ENCODE measurements around the gene TMEM120B. TPM values are rescaled to one million over a fixed set of nuclear protein-coding genes. Genes with fewer than 3 reads are reported as not detected.

TMEM120B gene
- total and polyA plus RNA-seq, 4 donors, result 1.5 to 12.0 (median 9.1) TPM

DNA sequence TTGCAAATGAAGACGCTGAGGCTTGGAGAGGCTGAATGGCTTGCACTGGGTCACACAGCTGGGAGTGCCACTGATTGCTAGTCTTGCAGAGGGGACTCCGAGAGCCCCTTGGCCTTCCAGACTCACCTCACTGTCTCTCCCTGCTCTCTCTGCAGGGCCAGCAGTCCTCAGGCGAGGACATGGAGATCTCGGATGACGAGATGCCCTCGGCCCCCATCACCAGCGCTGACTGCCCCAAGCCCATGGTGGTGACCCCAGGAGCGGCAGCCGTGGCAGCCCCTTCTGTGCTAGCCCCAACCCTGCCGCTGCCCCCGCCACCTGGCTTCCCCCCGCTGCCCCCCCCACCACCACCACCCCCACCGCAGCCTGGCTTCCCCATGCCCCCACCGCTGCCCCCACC, 101.4 kb downstream of the TMEM120B start:
- intact Hi-C loops (cut with DNase I), result loop anchor here (5.0 kb wide), 1 partner anchor 37 kb away; no protein-coding TSS in a partner anchor
- no peaks in the 10 kb centered on the region for H3K9me3 ChIP-seq (ENCODE audit: control insufficient read depth, low read length)

DNA sequence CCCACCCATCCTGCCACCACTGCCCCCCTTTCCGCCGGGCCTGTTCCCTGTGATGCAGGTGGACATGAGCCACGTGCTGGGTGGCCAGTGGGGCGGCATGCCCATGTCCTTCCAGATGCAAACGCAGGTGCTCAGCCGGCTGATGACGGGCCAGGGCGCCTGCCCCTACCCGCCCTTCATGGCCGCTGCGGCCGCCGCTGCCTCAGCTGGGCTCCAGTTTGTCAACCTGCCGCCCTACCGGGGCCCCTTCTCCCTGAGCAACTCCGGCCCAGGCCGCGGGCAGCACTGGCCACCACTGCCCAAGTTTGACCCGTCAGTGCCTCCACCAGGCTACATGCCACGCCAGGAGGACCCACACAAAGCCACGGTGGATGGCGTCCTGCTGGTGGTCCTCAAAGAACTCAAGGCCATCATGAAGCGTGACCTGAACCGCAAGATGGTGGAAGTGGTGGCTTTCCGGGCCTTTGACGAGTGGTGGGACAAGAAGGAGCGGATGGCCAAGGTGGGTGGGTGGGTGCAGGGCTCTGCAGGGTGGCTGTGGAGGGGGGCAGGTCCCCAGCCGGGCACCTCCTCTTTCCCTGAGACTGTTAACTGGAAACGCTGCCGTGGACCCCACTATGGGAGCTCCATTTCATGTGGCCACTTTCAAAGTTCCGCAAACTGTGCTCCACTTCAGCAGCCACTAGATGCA, 102.0 kb downstream of the TMEM120B start:
- no peak overlapping the region for H3K27ac ChIP-seq (ENCODE audit: low read depth in 1 of 2, low read length in 2 of 2)
- WGBS, 2 donors, result 87 to 89% methylated on average over 31 of the region's 31 CpGs
- H3K4me3 ChIP-seq (ENCODE audit: low read length in 2 of 2), result no peak overlapping the region
- intact Hi-C loops (cut with DNase I), result loop anchor here (5.0 kb wide), 1 partner anchor 37 kb away; no protein-coding TSS in a partner anchor
- H3K9me3 ChIP-seq (ENCODE audit: control insufficient read depth, low read length), result no peaks in the 10 kb centered on the region
- no peaks in the 10 kb centered on the region for H3K27me3 ChIP-seq (ENCODE audit: control insufficient read depth in 1 of 2, insufficient read depth in 2 of 2, low read length in 1 of 2)
- ATAC-seq (ENCODE audit: low FRiP score), result no peak
- peaks cover 4 to 20% of the 10 kb centered on the region in 2 donors for H3K36me3 ChIP-seq (ENCODE audit: control insufficient read depth in 1 of 2, insufficient read depth in 2 of 2, low read length in 1 of 2)
- DNase-seq, result peak; percentile 44 to 69
- H3K4me1 ChIP-seq (ENCODE audit: control insufficient read depth in 1 of 2, insufficient read depth in 2 of 2, low read length in 2 of 2), result no peaks in the 10 kb centered on the region

More for the DNA sequence above, 101.4 kb downstream of the TMEM120B start:
- ATAC-seq (ENCODE audit: low FRiP score), result no peak
- Histone ChIP-seq H3K4me3 (ENCODE audit: low read length in 2 of 2) (no peak overlapping the region), H3K4me1 (ENCODE audit: control insufficient read depth in 1 of 2, insufficient read depth in 2 of 2, low read length in 2 of 2) (no peaks in the 10 kb centered on the region), H3K36me3 (ENCODE audit: control insufficient read depth in 1 of 2, insufficient read depth in 2 of 2, low read length in 1 of 2) (peaks cover 4 to 21% of the 10 kb centered on the region in 2 donors), H3K27ac (ENCODE audit: low read depth in 1 of 2, low read length in 2 of 2) (no peak overlapping the region), H3K27me3 (ENCODE audit: control insufficient read depth in 1 of 2, insufficient read depth in 2 of 2, low read length in 1 of 2) (no peaks in the 10 kb centered on the region)
- DNase-seq, result peak in 1 of 2 donors; percentile 71
- WGBS, 2 donors, result 81 to 84% methylated on average over 12 to 14 of the region's 14 CpGs

DNA sequence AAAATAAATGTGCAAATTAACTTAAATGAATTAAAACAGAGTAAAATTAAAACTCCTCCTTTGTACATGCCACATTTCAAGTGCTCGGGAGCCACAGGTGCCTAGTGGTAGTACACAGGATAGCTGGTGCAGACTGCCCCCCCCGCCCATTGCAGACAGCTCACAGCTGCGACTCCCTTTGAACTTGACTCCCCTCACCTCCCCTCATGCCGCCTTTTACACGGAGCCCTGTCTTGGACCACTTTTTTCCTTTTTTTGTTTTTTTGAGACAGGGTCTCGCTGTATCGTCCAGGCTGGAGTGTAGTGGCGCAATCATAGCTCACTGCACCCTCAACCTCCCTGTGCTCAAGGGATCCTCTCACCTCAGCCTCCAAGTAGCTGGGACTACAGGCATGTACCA, 102.7 kb downstream of the TMEM120B start:
- H3K9me3 ChIP-seq (ENCODE audit: control insufficient read depth, low read length), result no peaks in the 10 kb centered on the region
- H3K27me3 ChIP-seq (ENCODE audit: control insufficient read depth in 1 of 2, insufficient read depth in 2 of 2, low read length in 1 of 2), result no peaks in the 10 kb centered on the region
- no peak overlapping the region for H3K4me3 ChIP-seq (ENCODE audit: low read length in 2 of 2)
- no peak for DNase-seq
- intact Hi-C loops (cut with DNase I), result no loop called here
- H3K36me3 ChIP-seq (ENCODE audit: control insufficient read depth in 1 of 2, insufficient read depth in 2 of 2, low read length in 1 of 2), result peaks cover 2 to 24% of the 10 kb centered on the region in 2 donors
- ATAC-seq (ENCODE audit: low FRiP score), result no peak
- H3K27ac ChIP-seq (ENCODE audit: low read depth in 1 of 2, low read length in 2 of 2), result no peak overlapping the region
- 86 to 87% methylated on average over 8 of the region's 8 CpGs for whole genome bisulfite sequencing, 2 donors
- H3K4me1 ChIP-seq (ENCODE audit: control insufficient read depth in 1 of 2, insufficient read depth in 2 of 2, low read length in 2 of 2), result no peaks in the 10 kb centered on the region

DNA sequence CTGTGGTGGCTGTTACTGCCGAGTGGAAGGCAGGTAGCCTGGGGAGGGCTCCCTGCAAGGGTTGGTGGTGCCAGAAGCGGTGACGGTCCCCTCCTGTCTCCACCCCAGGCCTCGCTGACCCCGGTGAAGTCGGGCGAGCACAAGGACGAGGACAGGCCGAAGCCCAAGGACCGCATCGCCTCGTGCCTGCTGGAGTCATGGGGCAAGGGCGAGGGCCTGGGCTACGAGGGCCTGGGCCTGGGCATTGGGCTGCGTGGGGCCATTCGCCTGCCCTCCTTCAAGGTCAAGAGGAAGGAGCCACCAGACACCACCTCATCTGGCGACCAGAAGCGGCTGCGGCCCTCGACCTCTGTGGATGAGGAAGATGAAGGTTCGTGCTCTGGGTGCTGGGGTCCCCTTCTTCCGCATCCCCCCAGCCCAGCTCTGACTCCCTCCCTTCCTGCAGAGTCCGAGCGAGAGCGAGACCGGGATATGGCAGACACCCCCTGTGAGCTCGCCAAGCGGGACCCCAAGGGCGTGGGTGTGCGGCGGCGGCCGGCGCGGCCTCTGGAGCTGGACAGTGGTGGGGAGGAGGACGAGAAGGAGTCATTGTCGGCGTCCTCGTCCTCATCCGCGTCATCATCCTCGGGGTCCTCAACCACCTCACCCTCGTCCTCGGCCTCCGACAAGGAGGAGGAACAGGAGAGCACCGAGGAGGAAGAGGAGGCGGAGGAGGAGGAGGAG, 104.5 kb downstream of the TMEM120B start:
- no peaks in the 10 kb centered on the region for H3K4me1 ChIP-seq (ENCODE audit: control insufficient read depth in 1 of 2, insufficient read depth in 2 of 2, low read length in 2 of 2)
- intact Hi-C loops (cut with DNase I), result no loop called here
- no peak overlapping the region for H3K27ac ChIP-seq (ENCODE audit: low read depth in 1 of 2, low read length in 2 of 2)
- H3K4me3 ChIP-seq (ENCODE audit: low read length in 2 of 2), result no peak overlapping the region
- 91 to 92% methylated on average over 42 to 47 of the region's 47 CpGs for WGBS, 2 donors
- no peaks in the 10 kb centered on the region for H3K9me3 ChIP-seq (ENCODE audit: control insufficient read depth, low read length)
- DNase-seq (peak in 1 of 2 donors; percentile 73), ATAC-seq (ENCODE audit: low FRiP score) (no peak)
- H3K27me3 ChIP-seq (ENCODE audit: control insufficient read depth in 1 of 2, insufficient read depth in 2 of 2, low read length in 1 of 2), result no peaks in the 10 kb centered on the region
- H3K36me3 ChIP-seq (ENCODE audit: control insufficient read depth in 1 of 2, insufficient read depth in 2 of 2, low read length in 1 of 2), result peaks cover 0 to 22% of the 10 kb centered on the region in 2 donors

DNA sequence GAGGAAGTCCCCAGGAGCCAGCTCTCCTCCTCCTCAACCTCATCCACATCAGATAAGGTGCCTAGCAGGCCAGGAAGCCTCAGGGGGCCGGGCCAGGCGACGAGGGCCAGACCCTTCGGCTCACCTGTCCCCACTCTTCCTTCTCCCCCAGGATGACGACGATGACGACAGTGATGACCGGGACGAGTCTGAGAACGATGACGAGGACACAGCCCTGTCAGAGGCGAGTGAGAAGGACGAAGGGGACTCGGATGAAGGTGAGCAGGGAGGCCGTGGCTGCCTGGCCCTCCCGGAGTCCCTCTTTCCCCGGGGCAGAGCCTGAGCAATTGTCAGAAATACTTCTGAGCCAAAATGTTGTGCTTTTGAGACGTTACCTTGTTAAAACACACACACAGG, 105.1 kb downstream of the TMEM120B start:
- ATAC-seq (ENCODE audit: low FRiP score) (no peak), DNase-seq (peak in 1 of 2 donors; percentile 61)
- 93 to 95% methylated on average over 18 of the region's 18 CpGs for WGBS, 2 donors
- Histone ChIP-seq H3K4me1 (ENCODE audit: control insufficient read depth in 1 of 2, insufficient read depth in 2 of 2, low read length in 2 of 2) (no peaks in the 10 kb centered on the region), H3K9me3 (ENCODE audit: control insufficient read depth, low read length) (no peaks in the 10 kb centered on the region), H3K4me3 (ENCODE audit: low read length in 2 of 2) (no peak overlapping the region), H3K27ac (ENCODE audit: low read depth in 1 of 2, low read length in 2 of 2) (no peak overlapping the region), H3K36me3 (ENCODE audit: control insufficient read depth in 1 of 2, insufficient read depth in 2 of 2, low read length in 1 of 2) (peaks cover 0 to 22% of the 10 kb centered on the region in 2 donors), H3K27me3 (ENCODE audit: control insufficient read depth in 1 of 2, insufficient read depth in 2 of 2, low read length in 1 of 2) (no peaks in the 10 kb centered on the region)
- intact Hi-C loops (cut with DNase I), result no loop called here

DNA sequence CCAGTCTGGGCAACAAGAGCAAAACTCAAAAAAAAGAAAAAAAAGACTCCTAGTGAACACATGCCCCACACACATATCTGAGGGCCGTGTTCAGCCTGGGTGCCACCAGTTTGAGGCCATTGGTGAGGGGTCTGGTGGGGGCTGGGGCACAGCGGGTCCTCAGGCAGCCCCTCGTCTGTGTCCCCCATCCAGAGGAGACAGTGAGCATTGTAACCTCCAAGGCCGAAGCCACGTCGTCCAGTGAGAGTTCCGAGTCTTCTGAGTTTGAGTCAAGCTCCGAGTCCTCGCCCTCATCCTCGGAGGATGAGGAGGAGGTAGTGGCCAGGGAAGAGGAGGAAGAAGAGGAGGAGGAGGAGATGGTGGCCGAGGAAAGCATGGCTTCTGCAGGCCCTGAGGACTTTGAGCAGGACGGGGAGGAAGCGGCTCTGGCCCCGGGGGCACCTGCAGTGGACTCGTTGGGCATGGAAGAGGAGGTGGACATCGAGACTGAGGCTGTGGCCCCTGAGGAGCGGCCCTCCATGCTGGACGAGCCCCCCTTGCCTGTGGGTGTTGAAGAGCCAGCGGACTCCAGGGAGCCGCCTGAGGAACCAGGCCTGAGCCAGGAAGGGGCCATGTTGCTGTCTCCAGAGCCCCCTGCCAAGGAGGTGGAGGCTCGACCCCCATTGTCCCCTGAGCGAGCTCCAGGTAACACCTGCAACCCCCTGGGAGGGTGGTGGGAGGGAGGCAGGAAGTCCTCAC, 106.8 kb downstream of the TMEM120B start:
- H3K36me3 ChIP-seq (ENCODE audit: control insufficient read depth in 1 of 2, insufficient read depth in 2 of 2, low read length in 1 of 2), result peaks cover 0 to 22% of the 10 kb centered on the region in 2 donors
- no peaks in the 10 kb centered on the region for H3K4me1 ChIP-seq (ENCODE audit: control insufficient read depth in 1 of 2, insufficient read depth in 2 of 2, low read length in 2 of 2)
- DNase-seq (no peak), ATAC-seq (ENCODE audit: low FRiP score) (no peak)
- H3K9me3 ChIP-seq (ENCODE audit: control insufficient read depth, low read length), result no peaks in the 10 kb centered on the region
- H3K27me3 ChIP-seq (ENCODE audit: control insufficient read depth in 1 of 2, insufficient read depth in 2 of 2, low read length in 1 of 2), result no peaks in the 10 kb centered on the region
- H3K27ac ChIP-seq (ENCODE audit: low read depth in 1 of 2, low read length in 2 of 2), result no peak overlapping the region
- H3K4me3 ChIP-seq (ENCODE audit: low read length in 2 of 2), result no peak overlapping the region
- 86% methylated on average over 22 of the region's 22 CpGs for WGBS, 2 donors
- intact Hi-C loops (cut with DNase I), result no loop called here

DNA sequence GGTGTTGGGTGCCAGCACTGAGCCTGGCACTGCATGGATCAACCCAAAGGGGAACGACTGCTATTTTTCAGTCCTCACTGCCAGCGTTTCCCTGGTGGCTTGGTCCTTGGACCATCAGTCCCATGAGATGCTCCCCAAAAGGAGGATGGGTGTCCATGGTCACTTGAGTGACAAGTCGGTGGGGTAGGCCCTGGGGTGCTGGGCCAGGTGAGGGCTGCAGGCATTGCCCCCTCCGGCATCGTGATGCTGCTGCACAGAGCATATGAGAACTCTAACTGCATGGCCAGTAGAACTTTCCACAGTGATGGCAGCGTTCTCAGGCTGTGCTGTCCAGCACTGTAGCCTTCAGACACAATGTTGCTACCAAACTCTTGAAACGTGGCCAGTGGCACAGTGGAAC, 107.5 kb downstream of the TMEM120B start:
- H3K27me3 ChIP-seq (ENCODE audit: control insufficient read depth in 1 of 2, insufficient read depth in 2 of 2, low read length in 1 of 2), result no peaks in the 10 kb centered on the region
- intact Hi-C loops (cut with DNase I), result no loop called here
- peaks cover 0 to 16% of the 10 kb centered on the region in 2 donors for H3K36me3 ChIP-seq (ENCODE audit: control insufficient read depth in 1 of 2, insufficient read depth in 2 of 2, low read length in 1 of 2)
- DNase-seq, result no peak
- WGBS, 2 donors, result 77% methylated on average over 7 of the region's 7 CpGs
- H3K4me3 ChIP-seq (ENCODE audit: low read length in 2 of 2), result no peak overlapping the region
- no peaks in the 10 kb centered on the region for H3K9me3 ChIP-seq (ENCODE audit: control insufficient read depth, low read length)
- ATAC-seq (ENCODE audit: low FRiP score), result no peak
- no peak overlapping the region for H3K27ac ChIP-seq (ENCODE audit: low read depth in 1 of 2, low read length in 2 of 2)
- H3K4me1 ChIP-seq (ENCODE audit: control insufficient read depth in 1 of 2, insufficient read depth in 2 of 2, low read length in 2 of 2), result no peaks in the 10 kb centered on the region

DNA sequence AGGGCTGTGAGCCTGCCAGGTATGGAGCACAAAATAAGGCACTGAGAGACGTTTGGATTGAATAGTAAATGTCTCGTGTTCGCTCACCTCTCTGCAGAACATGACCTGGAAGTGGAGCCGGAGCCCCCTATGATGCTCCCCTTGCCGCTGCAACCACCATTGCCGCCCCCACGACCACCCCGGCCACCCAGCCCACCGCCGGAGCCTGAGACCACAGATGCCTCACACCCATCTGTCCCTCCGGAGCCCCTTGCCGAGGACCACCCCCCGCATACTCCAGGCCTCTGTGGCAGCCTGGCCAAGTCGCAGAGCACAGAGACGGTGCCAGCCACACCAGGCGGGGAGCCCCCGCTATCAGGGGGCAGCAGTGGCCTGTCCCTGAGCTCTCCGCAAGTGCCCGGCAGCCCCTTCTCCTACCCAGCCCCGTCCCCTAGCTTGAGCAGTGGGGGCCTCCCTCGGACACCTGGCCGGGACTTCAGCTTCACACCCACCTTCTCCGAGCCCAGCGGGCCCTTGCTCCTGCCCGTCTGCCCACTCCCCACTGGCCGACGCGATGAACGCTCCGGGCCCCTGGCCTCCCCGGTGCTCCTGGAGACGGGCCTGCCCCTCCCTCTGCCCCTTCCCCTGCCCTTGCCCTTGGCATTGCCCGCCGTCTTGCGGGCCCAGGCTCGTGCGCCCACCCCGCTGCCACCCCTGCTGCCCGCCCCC, 110.0 kb downstream of the TMEM120B start:
- Histone ChIP-seq H3K36me3 (ENCODE audit: control insufficient read depth in 1 of 2, insufficient read depth in 2 of 2, low read length in 1 of 2) (peaks cover 0 to 10% of the 10 kb centered on the region in 2 donors), H3K9me3 (ENCODE audit: control insufficient read depth, low read length) (no peaks in the 10 kb centered on the region), H3K4me1 (ENCODE audit: control insufficient read depth in 1 of 2, insufficient read depth in 2 of 2, low read length in 2 of 2) (no peaks in the 10 kb centered on the region), H3K4me3 (ENCODE audit: low read length in 2 of 2) (no peak overlapping the region), H3K27me3 (ENCODE audit: control insufficient read depth in 1 of 2, insufficient read depth in 2 of 2, low read length in 1 of 2) (no peaks in the 10 kb centered on the region), H3K27ac (ENCODE audit: low read depth in 1 of 2, low read length in 2 of 2) (no peak overlapping the region)
- no peak for DNase-seq
- ATAC-seq (ENCODE audit: low FRiP score), result peak; percentile 19
- intact Hi-C loops (cut with DNase I), result no loop called here
- 87% methylated on average over 30 to 39 of the region's 39 CpGs for WGBS, 2 donors

All from aorta (tissue), 5 donors.